MCF 10A (cell line): Measurements from ENCODE around the gene APOC1. TPM values are rescaled to one million over a fixed set of nuclear protein-coding genes. Genes with fewer than 3 reads are reported as not detected.

Experiments used
- BruUV-seq: library from RNA; stranded (reverse); fragments of 400-500 nt; replicated peaks from 2 replicates; lab custom pipeline; 2021; lab: Mats Ljungman, UMichigan
- CTCF ChIA-PET: fragments of 300-600 bp; sonication (Branson Sonifier 250); formaldehyde crosslinking; extraction: SDS; loops from one replicate; lab custom pipeline; 2021; ENCODE audit warnings: antibody characterized with exemption, inconsistent platforms; lab: Yijun Ruan, JAX
- POLR2A ChIA-PET: fragments of 300-600, 350-650 bp; sonication (Branson Sonifier 250); formaldehyde crosslinking; extraction: SDS; loops from one replicate; lab custom pipeline; 2020; ENCODE audit warnings: antibody characterized with exemption, inconsistent platforms; lab: Yijun Ruan, JAX
- DNase-seq: peaks from one replicate; pipeline ENCODE4 v3.0.0-alpha.2; 2018; ENCODE audit not compliant: unreplicated experiment
- H3K27ac Mint-ChIP-seq: one replicate; pipeline ENCODE4 v1.8.0; 2022; ENCODE audit warnings: mild to moderate bottlenecking, low read depth, mixed read lengths; ENCODE audit not compliant: unreplicated experiment
- H3K27me3 Mint-ChIP-seq: one replicate; pipeline ENCODE4 v1.8.0; 2022; ENCODE audit warnings: mixed read lengths; ENCODE audit not compliant: insufficient read depth, unreplicated experiment
- H3K36me3 Mint-ChIP-seq: one replicate; pipeline ENCODE4 v1.8.0; 2022; ENCODE audit warnings: mild to moderate bottlenecking, moderate library complexity, mixed read lengths; ENCODE audit not compliant: insufficient read depth, unreplicated experiment
- H3K4me1 Mint-ChIP-seq: one replicate; pipeline ENCODE4 v1.8.0; 2022; ENCODE audit warnings: mixed read lengths; ENCODE audit not compliant: insufficient read depth, unreplicated experiment
- H3K4me3 Mint-ChIP-seq: one replicate; pipeline ENCODE4 v1.8.0; 2022; ENCODE audit warnings: mild to moderate bottlenecking, moderate library complexity, mixed read lengths; ENCODE audit not compliant: unreplicated experiment
- H3K9me3 Mint-ChIP-seq: one replicate; pipeline ENCODE4 v1.8.0; 2022; ENCODE audit warnings: mixed read lengths; ENCODE audit not compliant: unreplicated experiment
- intact Hi-C: fragments of 100-400 bp; cut with micrococcal nuclease; formaldehyde crosslinking; loops from 2 replicates; pipeline ENCODE4 v1.14.1; 2022
- total RNA-seq: library from RNA; stranded (reverse); gene quantifications from 2 replicates; pipeline ENCODE4 v1.2.3, GENCODE V29; 2022
- TF ChIP-seq, protein P1 (sequence below): fragments of 200-600 bp; IDR thresholded peaks from one replicate; pipeline ENCODE4 v1.8.0; 2022; ENCODE audit warnings: antibody characterized with exemption, mild to moderate bottlenecking; ENCODE audit not compliant: unreplicated experiment

APOC1 gene
- total RNA-seq, 1 experiment from 2014 or later, result 1.1 TPM

- H3K4me3 Mint-ChIP-seq, result no peak overlapping the region
- POLR2A ChIA-PET, result interaction anchor here (0.6 kb wide), 1 partner anchor 259 kb away, joined by 3 read pairs; no protein-coding TSS in a partner anchor
- no peak overlapping the region for H3K27ac Mint-ChIP-seq
- CTCF ChIA-PET, result interaction anchor here (0.6 kb wide), 1 partner anchor 66 kb away, joined by 3 read pairs; no protein-coding TSS in a partner anchor
- no peaks in the 10 kb centered on the region for H3K27me3 Mint-ChIP-seq
- TF ChIP-seq, protein P1, sequence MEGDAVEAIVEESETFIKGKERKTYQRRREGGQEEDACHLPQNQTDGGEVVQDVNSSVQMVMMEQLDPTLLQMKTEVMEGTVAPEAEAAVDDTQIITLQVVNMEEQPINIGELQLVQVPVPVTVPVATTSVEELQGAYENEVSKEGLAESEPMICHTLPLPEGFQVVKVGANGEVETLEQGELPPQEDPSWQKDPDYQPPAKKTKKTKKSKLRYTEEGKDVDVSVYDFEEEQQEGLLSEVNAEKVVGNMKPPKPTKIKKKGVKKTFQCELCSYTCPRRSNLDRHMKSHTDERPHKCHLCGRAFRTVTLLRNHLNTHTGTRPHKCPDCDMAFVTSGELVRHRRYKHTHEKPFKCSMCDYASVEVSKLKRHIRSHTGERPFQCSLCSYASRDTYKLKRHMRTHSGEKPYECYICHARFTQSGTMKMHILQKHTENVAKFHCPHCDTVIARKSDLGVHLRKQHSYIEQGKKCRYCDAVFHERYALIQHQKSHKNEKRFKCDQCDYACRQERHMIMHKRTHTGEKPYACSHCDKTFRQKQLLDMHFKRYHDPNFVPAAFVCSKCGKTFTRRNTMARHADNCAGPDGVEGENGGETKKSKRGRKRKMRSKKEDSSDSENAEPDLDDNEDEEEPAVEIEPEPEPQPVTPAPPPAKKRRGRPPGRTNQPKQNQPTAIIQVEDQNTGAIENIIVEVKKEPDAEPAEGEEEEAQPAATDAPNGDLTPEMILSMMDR, result no peak
- H3K36me3 Mint-ChIP-seq, result peaks cover 34% of the 10 kb centered on the region
- no peaks in the 10 kb centered on the region for H3K4me1 Mint-ChIP-seq
- BruUV-seq, result no TSS peak
- no peaks in the 10 kb centered on the region for H3K9me3 Mint-ChIP-seq
- DNase-seq, result no peak
- intact Hi-C loops, result no loop called here
These were observed 38.5 kb upstream of the APOC1 start for GRCh38 chr19:44875666-44876451.

GRCh38 chr19:44876930-44877535, 37.4 kb upstream of the APOC1 start:
- ChIA-PET POLR2A (no interaction called here), CTCF (interaction anchor here (0.7 kb wide), 1 partner anchor 85 kb away, joined by 3 read pairs; no protein-coding TSS in a partner anchor)
- no peak overlapping the region for H3K27ac Mint-ChIP-seq
- TF ChIP-seq, protein P1, result no peak
- no peak overlapping the region for H3K4me3 Mint-ChIP-seq
- intact Hi-C loops, result no loop called here
- BruUV-seq, result no TSS peak
- no peaks in the 10 kb centered on the region for H3K9me3 Mint-ChIP-seq
- DNase-seq, result no peak
- H3K36me3 Mint-ChIP-seq, result peaks cover 34% of the 10 kb centered on the region
- H3K27me3 Mint-ChIP-seq, result no peaks in the 10 kb centered on the region
- H3K4me1 Mint-ChIP-seq, result no peaks in the 10 kb centered on the region

GRCh38 chr19:44878120-44878865, 36.1 kb upstream of the APOC1 start:
- H3K27ac Mint-ChIP-seq, result no peak overlapping the region
- ChIA-PET POLR2A (no interaction called here), CTCF (no interaction called here)
- no peaks in the 10 kb centered on the region for H3K9me3 Mint-ChIP-seq
- BruUV-seq, result TSS peak; percentile 52
- DNase-seq, result no peak
- intact Hi-C loops, result no loop called here
- H3K4me1 Mint-ChIP-seq, result no peaks in the 10 kb centered on the region
- TF ChIP-seq, protein P1, result no peak
- H3K4me3 Mint-ChIP-seq, result no peak overlapping the region
- peaks cover 34% of the 10 kb centered on the region for H3K36me3 Mint-ChIP-seq
- no peaks in the 10 kb centered on the region for H3K27me3 Mint-ChIP-seq
